Measurements from ENCODE around the gene IL17A.

DNA sequence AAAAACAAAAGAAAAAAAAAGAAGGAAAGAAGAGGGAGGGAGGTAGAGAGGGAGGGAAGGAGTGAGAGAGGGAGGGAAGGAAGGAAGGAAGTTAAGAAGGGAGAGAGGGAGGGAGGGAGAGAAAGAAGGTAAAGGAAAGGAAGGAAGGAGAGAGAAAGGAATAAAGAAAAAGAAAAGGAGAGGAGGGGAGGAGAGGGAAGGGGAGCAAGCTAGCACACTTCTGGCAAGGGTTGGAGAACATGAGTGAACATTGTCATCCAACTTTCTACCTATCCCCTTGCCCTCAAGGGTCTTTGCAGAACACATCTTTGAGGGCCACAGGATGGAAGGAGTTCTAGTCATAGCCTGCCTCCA lies 34.1 kb upstream of the IL17A start:
- TF ChIP-seq POLR2A (IDR thresholded peaks at IDR 0.05) = no peak
- TF ChIP-seq, protein P1, sequence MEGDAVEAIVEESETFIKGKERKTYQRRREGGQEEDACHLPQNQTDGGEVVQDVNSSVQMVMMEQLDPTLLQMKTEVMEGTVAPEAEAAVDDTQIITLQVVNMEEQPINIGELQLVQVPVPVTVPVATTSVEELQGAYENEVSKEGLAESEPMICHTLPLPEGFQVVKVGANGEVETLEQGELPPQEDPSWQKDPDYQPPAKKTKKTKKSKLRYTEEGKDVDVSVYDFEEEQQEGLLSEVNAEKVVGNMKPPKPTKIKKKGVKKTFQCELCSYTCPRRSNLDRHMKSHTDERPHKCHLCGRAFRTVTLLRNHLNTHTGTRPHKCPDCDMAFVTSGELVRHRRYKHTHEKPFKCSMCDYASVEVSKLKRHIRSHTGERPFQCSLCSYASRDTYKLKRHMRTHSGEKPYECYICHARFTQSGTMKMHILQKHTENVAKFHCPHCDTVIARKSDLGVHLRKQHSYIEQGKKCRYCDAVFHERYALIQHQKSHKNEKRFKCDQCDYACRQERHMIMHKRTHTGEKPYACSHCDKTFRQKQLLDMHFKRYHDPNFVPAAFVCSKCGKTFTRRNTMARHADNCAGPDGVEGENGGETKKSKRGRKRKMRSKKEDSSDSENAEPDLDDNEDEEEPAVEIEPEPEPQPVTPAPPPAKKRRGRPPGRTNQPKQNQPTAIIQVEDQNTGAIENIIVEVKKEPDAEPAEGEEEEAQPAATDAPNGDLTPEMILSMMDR (IDR thresholded peaks at IDR 0.05 in 8 of 11, conservative IDR thresholded peaks at IDR 0.05 in 3 of 11) = no peak

All from spleen (tissue), 7 donors.